ENCODE data around the gene MAGEA11. TPM values are rescaled to one million over a fixed set of nuclear protein-coding genes. Genes with fewer than 3 reads are reported as not detected.

The MAGEA11 gene
- polyA plus RNA-seq, 2 donors, result 0.04 to 0.18 TPM

Other genes with a start within 250 kb of the MAGEA11 start
- gene IDS, start 206.8 kb upstream of the MAGEA11 start, polyA plus RNA-seq, result 10 to 100 TPM; 20.9 to 21.4 TPM
- gene EOLA1, start 171.0 kb upstream of the MAGEA11 start, polyA plus RNA-seq, result 10 to 100 TPM; 11.1 to 13.0 TPM
- gene HSFX3, start 162.1 kb upstream of the MAGEA11 start, polyA plus RNA-seq, result not detected
- not detected for gene MAGEA9B, start 124.6 kb upstream of the MAGEA11 start, polyA plus RNA-seq
- under 1 TPM; 0.21 to 0.26 TPM for gene HSFX2, start 116.7 kb upstream of the MAGEA11 start, polyA plus RNA-seq
- 10 to 100 TPM; 10.9 to 11.1 TPM for gene TMEM185A, start 80.3 kb upstream of the MAGEA11 start, polyA plus RNA-seq
- 1 to 10 TPM in 1 of 2 donors, under 1 TPM in 1; 0.51 to 1.4 TPM for gene HSFX1, start 62.0 kb downstream of the MAGEA11 start, polyA plus RNA-seq
- gene MAGEA9, start 69.9 kb downstream of the MAGEA11 start, polyA plus RNA-seq, result not detected
- gene MAGEA8, start 169.1 kb downstream of the MAGEA11 start, polyA plus RNA-seq, result not detected
- not detected for gene HSFX4, start 217.5 kb downstream of the MAGEA11 start, polyA plus RNA-seq
- gene EOLA2, start 226.4 kb downstream of the MAGEA11 start, polyA plus RNA-seq, result 10 to 100 TPM; 13.9 to 23.1 TPM